Lung (tissue), 12 donors: ENCODE results near the gene AQP12B. TPM values are rescaled to one million over a fixed set of nuclear protein-coding genes. Genes with fewer than 3 reads are reported as not detected.

Experiments
- ATAC-seq: fragments of 200-7000 bp; cut with Tn5 transposase; one replicate; pipeline ENCODE4 v1.9.1; 2020; ENCODE audit warnings: moderate number of reproducible peaks; ENCODE audit not compliant: insufficient read depth, low FRiP score
- DNase-seq, 3 donors: peaks; one replicate each; pipeline ENCODE4 v3.0.0-alpha.2; 2013 to 2017
- H3K27ac ChIP-seq, 2 donors: one replicate each; pipeline ENCODE4 v1.5.1; 2013; ENCODE audit warnings: mild to moderate bottlenecking in 2 of 2, moderate library complexity in 2 of 2, control low read depth in 1 of 2, inconsistent platforms in 1 of 2, low read depth in 1 of 2, low read length in 1 of 2
- H3K27me3 ChIP-seq, 3 donors: one replicate each; pipeline ENCODE4 v1.5.1; 2013; ENCODE audit warnings: low read length in 2 of 3; ENCODE audit not compliant: control insufficient read depth in 3 of 3, insufficient read depth in 3 of 3
- H3K36me3 ChIP-seq, 4 donors: one replicate each; pipeline ENCODE4 v1.5.1; 2013; ENCODE audit warnings: low read length in 4 of 4, mild to moderate bottlenecking in 1 of 4, moderate library complexity in 1 of 4; ENCODE audit not compliant: control insufficient read depth in 4 of 4, insufficient read depth in 4 of 4
- H3K4me1 ChIP-seq, 5 donors: one replicate each; pipeline ENCODE4 v1.5.1; 2013; ENCODE audit warnings: low read length in 5 of 5, mild to moderate bottlenecking in 2 of 5, moderate library complexity in 1 of 5; ENCODE audit not compliant: control insufficient read depth in 5 of 5, insufficient read depth in 5 of 5
- H3K4me3 ChIP-seq: one replicate; pipeline ENCODE4 v1.5.1; 2013; ENCODE audit warnings: mild to moderate bottlenecking, control low read depth, moderate library complexity
- H3K9ac ChIP-seq, 2 donors: one replicate each; pipeline ENCODE4 v1.5.1; 2013; ENCODE audit warnings: low read length in 2 of 2, control low read depth in 1 of 2; ENCODE audit not compliant: insufficient read depth in 1 of 2
- H3K9me3 ChIP-seq, 4 donors: one replicate each; pipeline ENCODE4 v1.5.1; 2013; ENCODE audit warnings: low read length in 3 of 4, mild to moderate bottlenecking in 1 of 4, moderate library complexity in 1 of 4; ENCODE audit not compliant: control insufficient read depth in 4 of 4, insufficient read depth in 3 of 4
- WGBS, 2 donors: extraction: QIAGEN DNeasy Blood & Tissue Kit; methylation state at CpG; one replicate each; pipeline ENCODE4 v1.1.7; 2013; 5-methylcytosine and 5-hydroxymethylcytosine counted together
- polyA plus RNA-seq, 2 donors: library from polyadenylated mRNA; stranded (reverse); fragments of 200-250 nt; gene quantifications; one replicate each; pipeline ENCODE4 v1.2.1, GENCODE V29; 2013
- total RNA-seq, 2 donors: library from RNA; depleted of rRNA in 1 of 2; stranded (reverse); fragments of >200 nt in 1 of 2; gene quantifications; one replicate each; pipeline ENCODE4 v1.2.1, GENCODE V29; 2014 to 2021
- TF ChIP-seq, protein P1 (sequence below): IDR thresholded peaks from 2 replicates; pipeline ENCODE4 v1.5.1; 2012; ENCODE audit warnings: mild to moderate bottlenecking; ENCODE audit errors: control extremely low read depth, extremely low read depth
- donor health status: control.
- donor health status: control.
- donor health status: Bipolar disorder and iron deficiency.
- donor health status: healthy.
- donor health status: DM: yes; HTN: yes; CAD: no.

The AQP12B gene
- total and polyA plus RNA-seq, 4 donors, result 0.15 TPM; not detected in 3

DNA sequence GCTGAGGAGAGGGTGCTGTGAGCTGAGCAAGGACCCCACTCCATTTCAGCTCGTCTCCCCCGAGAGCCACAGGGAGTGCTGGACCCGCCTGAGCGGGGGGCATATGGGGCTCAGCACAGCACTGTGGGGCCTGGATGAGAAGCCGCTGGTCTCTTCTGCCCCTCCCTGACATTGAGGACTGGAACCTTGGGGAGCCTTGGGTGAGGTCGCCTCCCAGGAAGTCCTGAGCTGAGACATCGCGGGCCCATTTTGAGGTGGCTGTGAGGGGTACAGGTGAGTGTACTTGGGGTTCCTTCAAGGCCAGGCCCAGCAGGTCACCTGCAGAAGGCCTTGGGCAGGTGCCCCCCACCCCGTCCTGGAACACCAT lies 5.9 kb upstream of the AQP12B start:
- 92 to 96% methylated on average over 7 to 9 of the region's 9 CpGs for WGBS, 2 donors
- Histone ChIP-seq H3K9me3 (no peaks in the 10 kb centered on the region), H3K4me3 (no peak overlapping the region), H3K36me3 (no peaks in the 10 kb centered on the region), H3K4me1 (no peaks in the 10 kb centered on the region), H3K27ac (no peak overlapping the region), H3K27me3 (no peaks in the 10 kb centered on the region), H3K9ac (no peak overlapping the region)
- DNase-seq (peak in 1 of 3 donors; percentile 6), ATAC-seq (no peak)
- TF ChIP-seq, protein P1, sequence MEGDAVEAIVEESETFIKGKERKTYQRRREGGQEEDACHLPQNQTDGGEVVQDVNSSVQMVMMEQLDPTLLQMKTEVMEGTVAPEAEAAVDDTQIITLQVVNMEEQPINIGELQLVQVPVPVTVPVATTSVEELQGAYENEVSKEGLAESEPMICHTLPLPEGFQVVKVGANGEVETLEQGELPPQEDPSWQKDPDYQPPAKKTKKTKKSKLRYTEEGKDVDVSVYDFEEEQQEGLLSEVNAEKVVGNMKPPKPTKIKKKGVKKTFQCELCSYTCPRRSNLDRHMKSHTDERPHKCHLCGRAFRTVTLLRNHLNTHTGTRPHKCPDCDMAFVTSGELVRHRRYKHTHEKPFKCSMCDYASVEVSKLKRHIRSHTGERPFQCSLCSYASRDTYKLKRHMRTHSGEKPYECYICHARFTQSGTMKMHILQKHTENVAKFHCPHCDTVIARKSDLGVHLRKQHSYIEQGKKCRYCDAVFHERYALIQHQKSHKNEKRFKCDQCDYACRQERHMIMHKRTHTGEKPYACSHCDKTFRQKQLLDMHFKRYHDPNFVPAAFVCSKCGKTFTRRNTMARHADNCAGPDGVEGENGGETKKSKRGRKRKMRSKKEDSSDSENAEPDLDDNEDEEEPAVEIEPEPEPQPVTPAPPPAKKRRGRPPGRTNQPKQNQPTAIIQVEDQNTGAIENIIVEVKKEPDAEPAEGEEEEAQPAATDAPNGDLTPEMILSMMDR, result no peak

DNA sequence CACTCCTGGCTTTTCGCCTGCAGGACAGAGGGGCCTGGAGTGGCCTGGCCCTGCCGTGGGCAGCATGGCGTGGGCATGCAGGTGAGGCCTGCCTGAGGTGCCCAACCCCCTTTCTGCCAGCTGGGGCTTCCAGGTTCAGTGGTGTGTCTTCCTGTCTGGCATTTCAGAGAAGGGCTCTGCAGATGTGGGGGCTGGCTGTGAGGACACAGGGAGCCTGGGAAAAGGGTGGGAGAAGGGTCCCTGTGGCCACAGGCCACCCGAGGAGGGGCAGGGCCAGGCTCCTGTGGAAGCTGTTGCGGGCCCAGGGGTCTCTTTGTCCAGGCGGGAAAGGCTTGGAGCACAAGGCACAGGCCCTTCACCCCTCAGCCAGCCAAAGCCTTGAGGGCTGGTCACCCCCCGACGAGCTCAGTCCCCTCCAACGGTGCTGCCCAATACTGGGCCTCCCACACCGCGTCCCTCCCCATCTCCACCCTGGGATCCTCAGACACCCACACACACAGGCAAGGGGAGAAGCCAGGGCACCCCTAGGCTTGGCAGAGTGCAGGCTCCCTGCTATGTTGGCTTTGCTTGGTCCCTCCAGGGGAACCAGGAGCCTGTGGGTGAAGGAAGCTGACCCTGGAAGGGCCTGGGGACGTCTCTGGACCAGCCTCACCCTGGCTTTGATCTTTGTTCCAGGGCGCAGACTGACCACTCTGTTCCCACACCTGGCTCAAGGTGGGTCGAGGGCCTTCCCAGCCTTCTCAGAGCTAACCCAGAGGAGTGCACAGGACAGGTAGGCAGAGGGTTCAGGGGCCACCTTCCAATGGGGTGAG lies 5.3 kb upstream of the AQP12B start:
- no peaks in the 10 kb centered on the region for H3K27me3 ChIP-seq
- 86 to 95% methylated on average over 14 of the region's 14 CpGs for WGBS, 2 donors
- TF ChIP-seq, protein P1, result no peak
- no peak overlapping the region for H3K4me3 ChIP-seq
- no peak for ATAC-seq
- DNase-seq, result peak in 1 of 3 donors; percentile 8
- H3K4me1 ChIP-seq, result no peaks in the 10 kb centered on the region
- H3K27ac ChIP-seq, result no peak overlapping the region
- no peak overlapping the region for H3K9ac ChIP-seq
- no peaks in the 10 kb centered on the region for H3K9me3 ChIP-seq
- no peaks in the 10 kb centered on the region for H3K36me3 ChIP-seq

DNA sequence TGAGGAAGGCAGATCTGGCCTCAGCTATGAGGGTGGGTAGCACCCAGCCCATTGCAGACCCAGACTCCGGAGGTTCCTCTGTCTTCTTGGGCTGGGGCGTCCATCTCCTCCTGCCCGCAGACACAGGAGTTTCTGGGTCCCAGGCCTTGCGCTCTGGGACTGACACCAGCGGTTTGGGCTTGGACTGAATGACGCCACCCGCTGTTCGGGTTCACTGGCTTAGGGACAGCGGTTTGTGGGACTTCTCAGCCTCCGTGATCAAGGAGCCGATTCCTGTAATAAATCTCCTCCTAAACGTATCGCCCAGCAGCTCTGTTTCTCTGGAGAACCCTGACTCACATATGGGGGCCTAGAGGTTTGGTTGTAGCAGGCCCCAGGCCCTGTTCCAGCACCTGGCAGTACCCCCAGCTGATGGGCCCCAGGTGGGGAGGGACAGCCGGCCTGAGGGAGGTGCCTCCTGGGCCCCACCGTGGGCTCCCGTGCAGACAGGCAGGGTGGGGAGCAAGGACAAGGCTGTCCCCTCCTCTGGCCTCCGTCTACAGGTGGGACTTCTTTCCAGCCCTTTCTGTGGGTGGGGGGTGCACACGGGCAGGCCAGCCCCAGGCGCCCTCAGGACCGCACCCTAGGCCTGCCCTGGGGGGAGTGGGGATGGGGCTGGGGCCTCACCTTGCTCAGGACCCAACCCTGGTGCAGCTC lies 4.5 kb upstream of the AQP12B start:
- no peaks in the 10 kb centered on the region for H3K27me3 ChIP-seq
- H3K4me1 ChIP-seq, result no peaks in the 10 kb centered on the region
- no peaks in the 10 kb centered on the region for H3K36me3 ChIP-seq
- 84 to 86% methylated on average over 20 of the region's 20 CpGs for whole genome bisulfite sequencing, 2 donors
- DNase-seq (peak in 1 of 3 donors; percentile 7), ATAC-seq (no peak)
- no peak overlapping the region for H3K27ac ChIP-seq
- H3K9ac ChIP-seq, result no peak overlapping the region
- no peaks in the 10 kb centered on the region for H3K9me3 ChIP-seq
- TF ChIP-seq, protein P1, result no peak
- H3K4me3 ChIP-seq, result no peak overlapping the region
